ENCODE data around the gene MKLN1.
A peak's percentile ranks its signal among the peaks of the same experiment; 100 is the strongest.
"Not testable (repeated sequence)": the region's sequence is repeated elsewhere in the genome, so short reads cannot be mapped to it uniquely, and the experiment has no call there.

MKLN1 gene

GRCh38 chr7:131504157-131504899 lies 176.7 kb downstream of the MKLN1 start:
- no peak overlapping the region for H3K27ac Mint-ChIP-seq
- no peaks in the 10 kb centered on the region for H3K9me3 Mint-ChIP-seq
- H3K36me3 Mint-ChIP-seq (ENCODE audit: low read depth), result peaks cover 5% of the 10 kb centered on the region
- H3K27me3 Mint-ChIP-seq (ENCODE audit: low read depth), result peaks cover 4% of the 10 kb centered on the region
- H3K4me1 Mint-ChIP-seq (ENCODE audit: low read depth), result peaks cover 37% of the 10 kb centered on the region
- no peak for DNase-seq (ENCODE audit: low spot score)
- H3K4me3 Mint-ChIP-seq, result no peak overlapping the region

GRCh38 chr7:131505037-131505620 lies 177.5 kb downstream of the MKLN1 start:
- H3K4me3 Mint-ChIP-seq, result not testable (repeated sequence)

GRCh38 chr7:131505636-131506557 lies 178.2 kb downstream of the MKLN1 start:
- no peak for DNase-seq (ENCODE audit: low spot score)
- Mint-ChIP-seq H3K27ac (no peak overlapping the region), H3K4me3 (no peak overlapping the region), H3K36me3 (ENCODE audit: low read depth) (peaks cover 2% of the 10 kb centered on the region), H3K9me3 (no peaks in the 10 kb centered on the region), H3K4me1 (ENCODE audit: low read depth) (peaks cover 31% of the 10 kb centered on the region), H3K27me3 (ENCODE audit: low read depth) (peaks cover 4% of the 10 kb centered on the region)

More at GRCh38 chr7:131505037-131505620, 177.5 kb downstream of the MKLN1 start:
- H3K36me3 Mint-ChIP-seq (ENCODE audit: low read depth); H3K9me3 Mint-ChIP-seq; H3K27ac Mint-ChIP-seq; H3K27me3 Mint-ChIP-seq (ENCODE audit: low read depth); DNase-seq (ENCODE audit: low spot score): not testable (repeated sequence)
- H3K4me1 Mint-ChIP-seq (ENCODE audit: low read depth), result peaks cover 37% of the 10 kb centered on the region

- no peak overlapping the region for H3K4me3 Mint-ChIP-seq
- peaks cover 24% of the 10 kb centered on the region for H3K4me1 Mint-ChIP-seq (ENCODE audit: low read depth)
- peaks cover 4% of the 10 kb centered on the region for H3K27me3 Mint-ChIP-seq (ENCODE audit: low read depth)
- H3K9me3 Mint-ChIP-seq, result no peaks in the 10 kb centered on the region
- H3K27ac Mint-ChIP-seq, result no peak overlapping the region
- no peaks in the 10 kb centered on the region for H3K36me3 Mint-ChIP-seq (ENCODE audit: low read depth)
- no peak for DNase-seq (ENCODE audit: low spot score)
Observed at GRCh38 chr7:131506597-131506996, 178.9 kb downstream of the MKLN1 start.

- Mint-ChIP-seq H3K9me3 (no peaks in the 10 kb centered on the region), H3K4me3 (peak overlapping the region; percentile 45), H3K4me1 (ENCODE audit: low read depth) (peaks cover 19% of the 10 kb centered on the region), H3K36me3 (ENCODE audit: low read depth) (no peaks in the 10 kb centered on the region), H3K27ac (no peak overlapping the region), H3K27me3 (ENCODE audit: low read depth) (peaks cover 6% of the 10 kb centered on the region)
- DNase-seq (ENCODE audit: low spot score), result peak; percentile 66
Observed at GRCh38 chr7:131507592-131508331, 180.1 kb downstream of the MKLN1 start.

- Mint-ChIP-seq H3K4me3 (no peak overlapping the region), H3K27me3 (ENCODE audit: low read depth) (peaks cover 6% of the 10 kb centered on the region), H3K4me1 (ENCODE audit: low read depth) (peaks cover 24% of the 10 kb centered on the region), H3K27ac (no peak overlapping the region), H3K9me3 (no peaks in the 10 kb centered on the region), H3K36me3 (ENCODE audit: low read depth) (no peaks in the 10 kb centered on the region)
- no peak for DNase-seq (ENCODE audit: low spot score)
Observed at GRCh38 chr7:131508754-131509486, 181.2 kb downstream of the MKLN1 start.

GRCh38 chr7:131509781-131510180 lies 182.1 kb downstream of the MKLN1 start:
- H3K4me1 Mint-ChIP-seq (ENCODE audit: low read depth), result peaks cover 24% of the 10 kb centered on the region
- no peaks in the 10 kb centered on the region for H3K36me3 Mint-ChIP-seq (ENCODE audit: low read depth)
- peaks cover 6% of the 10 kb centered on the region for H3K27me3 Mint-ChIP-seq (ENCODE audit: low read depth)
- H3K27ac Mint-ChIP-seq, result no peak overlapping the region
- no peaks in the 10 kb centered on the region for H3K9me3 Mint-ChIP-seq
- no peak overlapping the region for H3K4me3 Mint-ChIP-seq
- no peak for DNase-seq (ENCODE audit: low spot score)

- no peaks in the 10 kb centered on the region for H3K36me3 Mint-ChIP-seq (ENCODE audit: low read depth)
- H3K9me3 Mint-ChIP-seq, result no peaks in the 10 kb centered on the region
- H3K27ac Mint-ChIP-seq, result no peak overlapping the region
- H3K4me1 Mint-ChIP-seq (ENCODE audit: low read depth), result peaks cover 24% of the 10 kb centered on the region
- peaks cover 6% of the 10 kb centered on the region for H3K27me3 Mint-ChIP-seq (ENCODE audit: low read depth)
- DNase-seq (ENCODE audit: low spot score), result no peak
- no peak overlapping the region for H3K4me3 Mint-ChIP-seq
Observed at GRCh38 chr7:131511071-131511470, 183.4 kb downstream of the MKLN1 start.

GRCh38 chr7:131511774-131512535 lies 184.3 kb downstream of the MKLN1 start:
- Mint-ChIP-seq H3K36me3 (ENCODE audit: low read depth) (no peaks in the 10 kb centered on the region), H3K27me3 (ENCODE audit: low read depth) (peaks cover 6% of the 10 kb centered on the region), H3K4me1 (ENCODE audit: low read depth) (peaks cover 24% of the 10 kb centered on the region), H3K4me3 (no peak overlapping the region), H3K27ac (peak overlapping the region; percentile 15), H3K9me3 (no peaks in the 10 kb centered on the region)
- no peak for DNase-seq (ENCODE audit: low spot score)

GRCh38 chr7:131513245-131514061 lies 185.8 kb downstream of the MKLN1 start:
- peak; percentile 75 for DNase-seq (ENCODE audit: low spot score)
- Mint-ChIP-seq H3K27ac (peak overlapping the region; percentile 58), H3K27me3 (ENCODE audit: low read depth) (peaks cover 6% of the 10 kb centered on the region), H3K4me3 (peak overlapping the region; percentile 42), H3K36me3 (ENCODE audit: low read depth) (no peaks in the 10 kb centered on the region), H3K9me3 (no peaks in the 10 kb centered on the region), H3K4me1 (ENCODE audit: low read depth) (peaks cover 17% of the 10 kb centered on the region)

- peaks cover 13% of the 10 kb centered on the region for H3K4me1 Mint-ChIP-seq (ENCODE audit: low read depth)
- H3K27me3 Mint-ChIP-seq (ENCODE audit: low read depth); H3K4me3 Mint-ChIP-seq; H3K9me3 Mint-ChIP-seq; H3K36me3 Mint-ChIP-seq (ENCODE audit: low read depth); H3K27ac Mint-ChIP-seq; DNase-seq (ENCODE audit: low spot score): not testable (repeated sequence)
Observed at GRCh38 chr7:131515471-131515870, 187.8 kb downstream of the MKLN1 start.

All from T-helper 2 cell treated with Interferon-gamma antibody and Interleukin-4, amounts not matched to agents 5 μg/mL and 100 μg/mL, for 36 hours (primary cell).